Fibroblast of skin of scalp (primary cell): ENCODE measurements around the gene PRKCZ.
A peak's percentile ranks its signal among the peaks of the same experiment; 100 is the strongest.

Experiments used
- DNase-seq: peaks from one replicate; pipeline ENCODE4 v3.0.0-alpha.2; 2013

PRKCZ gene

DNA sequence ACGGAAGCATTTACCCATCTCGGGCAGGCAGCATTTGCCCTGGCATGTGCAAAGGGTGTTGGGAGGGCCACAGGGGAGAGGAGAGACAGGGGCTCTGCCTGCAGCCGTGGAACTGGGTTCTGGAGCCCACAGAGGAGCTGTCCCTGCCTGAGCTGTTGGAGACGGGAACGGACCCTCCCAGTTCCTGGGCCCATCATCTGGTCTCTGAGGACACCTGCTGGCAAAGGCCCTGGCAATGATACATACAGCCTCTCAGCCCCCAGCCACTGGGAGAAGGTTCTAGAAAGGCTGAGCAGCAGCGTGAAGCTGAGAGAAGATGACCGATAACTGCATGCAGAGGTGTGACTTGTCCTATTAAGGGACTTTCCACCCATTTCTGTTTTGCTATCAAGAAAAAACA is 113.0 kb downstream of the PRKCZ start:
- DNase-seq: no peak

DNA sequence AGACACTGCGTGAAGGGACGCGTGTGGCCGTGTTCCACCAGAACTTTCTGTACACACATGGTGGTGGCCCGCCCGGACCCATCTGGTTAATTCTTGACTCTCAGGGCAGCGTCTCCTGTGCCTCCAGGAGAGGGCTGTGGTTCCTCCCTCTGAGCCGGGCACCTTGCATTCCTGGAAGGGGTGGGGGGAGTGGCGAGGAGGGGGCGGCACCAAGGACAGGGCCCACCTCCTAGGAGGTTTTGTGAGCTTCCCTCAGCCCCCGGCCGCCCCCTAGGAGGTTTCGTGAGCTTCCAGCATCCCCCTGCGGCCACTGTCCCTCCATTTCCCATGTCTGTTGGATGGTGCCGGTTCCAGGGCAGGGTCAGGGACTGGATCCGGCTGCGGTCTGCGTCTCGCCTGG is 115.4 kb downstream of the PRKCZ start:
- no peak for DNase-seq

GRCh38 chr1:2166254-2166653 is 116.0 kb downstream of the PRKCZ start:
- no peak for DNase-seq

DNA sequence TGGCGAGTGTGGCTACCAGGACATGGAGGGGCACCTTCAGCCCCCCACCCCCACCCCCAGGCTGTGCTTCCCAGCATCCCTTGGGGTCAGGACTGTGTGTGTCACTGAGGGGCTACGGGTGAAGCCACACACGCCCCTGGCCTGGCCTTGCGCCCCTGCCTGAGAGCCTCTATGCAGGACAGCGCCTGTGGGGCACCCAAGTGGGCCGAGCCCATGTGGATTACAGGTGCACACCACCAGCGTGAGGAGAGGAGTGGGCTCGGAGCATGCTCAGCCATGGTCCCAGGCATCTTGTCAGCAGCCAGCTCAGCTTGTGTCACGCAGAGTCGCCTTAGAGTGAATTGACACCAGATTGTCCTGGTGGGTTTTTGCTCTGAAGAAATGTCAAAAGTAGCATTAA is 116.5 kb downstream of the PRKCZ start:
- no peak for DNase-seq

GRCh38 chr1:2168090-2168489 is 117.9 kb downstream of the PRKCZ start:
- no peak for DNase-seq

GRCh38 chr1:2168535-2168934 is 118.3 kb downstream of the PRKCZ start:
- DNase-seq: no peak

- DNase-seq: no peak
These were observed 119.1 kb downstream of the PRKCZ start for GRCh38 chr1:2169200-2169836.

DNA sequence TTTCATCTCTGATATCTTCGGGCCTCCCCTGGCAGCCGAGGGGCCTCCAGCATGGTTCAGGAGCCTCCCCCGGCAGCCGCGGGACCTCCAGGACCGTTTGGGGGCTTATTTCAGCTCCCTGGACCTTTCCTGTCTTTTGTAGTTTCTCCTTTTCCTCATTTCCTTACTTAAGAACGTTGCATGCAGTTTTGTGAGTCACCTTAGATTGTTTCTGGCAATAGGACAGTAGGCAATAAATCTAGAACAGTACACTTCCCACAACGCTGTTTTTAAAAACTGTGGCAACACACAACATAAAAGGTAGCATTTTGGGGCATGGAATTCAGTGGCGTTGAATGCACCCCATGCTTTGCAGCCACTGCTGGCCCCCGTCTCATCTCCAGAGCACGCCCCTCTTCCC is 120.0 kb downstream of the PRKCZ start:
- DNase-seq: no peak

GRCh38 chr1:2172012-2172411 is 121.8 kb downstream of the PRKCZ start:
- no peak for DNase-seq

DNA sequence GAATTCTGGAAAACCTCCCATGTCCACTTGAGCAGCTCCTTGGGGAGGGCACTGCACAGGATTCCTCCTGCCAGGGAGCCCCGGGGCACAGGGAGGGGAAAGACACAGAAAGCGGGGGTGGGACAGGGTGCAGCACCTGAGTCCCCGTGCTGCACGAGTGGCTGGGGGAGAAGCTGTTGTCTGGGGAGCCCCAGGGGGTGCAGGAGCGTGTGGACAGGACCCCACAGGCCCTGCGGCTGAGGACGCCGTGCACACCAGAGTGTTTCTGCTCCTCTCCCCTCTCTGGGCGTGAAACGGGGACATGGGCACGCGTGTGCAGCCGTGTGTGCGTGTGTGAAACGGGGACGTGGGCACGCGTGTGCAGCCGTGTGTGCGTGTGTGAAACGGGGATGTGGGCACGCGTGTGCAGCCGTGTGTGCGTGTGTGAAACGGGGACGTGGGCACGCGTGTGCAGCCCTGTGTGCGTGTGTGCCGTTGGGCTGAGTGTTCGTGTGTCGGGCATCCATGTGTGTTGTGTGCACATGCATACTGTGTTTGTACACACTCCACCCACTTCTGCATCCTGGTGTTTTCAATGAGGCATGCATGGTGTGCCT is 122.4 kb downstream of the PRKCZ start:
- no peak for DNase-seq

- DNase-seq: no peak
These were observed 123.5 kb downstream of the PRKCZ start for GRCh38 chr1:2173546-2174347.

GRCh38 chr1:2174348-2175054 is 124.3 kb downstream of the PRKCZ start:
- DNase-seq: peak; percentile 46

GRCh38 chr1:2175055-2175414 is 124.8 kb downstream of the PRKCZ start:
- DNase-seq: no peak

DNA sequence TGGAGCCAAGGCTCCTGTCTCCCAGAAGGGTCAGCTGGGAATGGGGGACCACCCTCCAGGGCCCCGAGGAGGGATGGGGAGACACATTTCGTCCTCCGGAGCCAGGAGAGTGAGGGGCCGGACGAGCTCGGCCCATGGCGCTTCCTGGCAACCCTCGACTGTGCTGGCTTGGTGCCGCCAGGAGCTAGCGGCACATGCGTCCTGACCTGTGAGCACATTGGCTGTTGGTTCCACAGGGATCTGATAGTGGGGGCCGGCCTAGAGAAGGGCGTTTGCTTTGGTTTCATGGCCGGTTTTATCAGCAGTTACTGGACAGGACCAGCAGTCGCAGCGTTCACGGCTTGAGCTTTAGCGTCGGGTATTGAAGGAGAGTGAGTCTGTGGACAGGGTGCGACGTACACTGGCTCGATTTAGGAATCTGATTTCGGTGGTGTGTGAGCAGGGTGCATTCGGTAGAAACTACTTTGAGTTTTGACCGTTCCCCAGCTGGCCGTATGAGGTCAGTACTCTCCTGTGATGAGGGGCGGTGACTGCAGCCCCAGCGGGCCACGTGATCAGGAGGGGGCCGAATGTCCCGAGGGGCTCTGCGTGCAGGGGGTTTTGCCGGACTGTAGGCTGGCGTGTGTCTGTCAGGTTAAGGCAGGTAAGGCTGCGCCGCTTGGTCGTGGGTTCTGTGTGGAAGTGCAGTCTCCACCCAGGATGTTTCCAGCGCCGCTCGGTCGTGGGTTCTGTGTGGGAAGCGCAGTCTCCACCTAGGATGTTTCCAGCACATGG is 125.7 kb downstream of the PRKCZ start:
- no peak for DNase-seq

- no peak for DNase-seq
These were observed 126.4 kb downstream of the PRKCZ start for GRCh38 chr1:2176615-2177014.

DNA sequence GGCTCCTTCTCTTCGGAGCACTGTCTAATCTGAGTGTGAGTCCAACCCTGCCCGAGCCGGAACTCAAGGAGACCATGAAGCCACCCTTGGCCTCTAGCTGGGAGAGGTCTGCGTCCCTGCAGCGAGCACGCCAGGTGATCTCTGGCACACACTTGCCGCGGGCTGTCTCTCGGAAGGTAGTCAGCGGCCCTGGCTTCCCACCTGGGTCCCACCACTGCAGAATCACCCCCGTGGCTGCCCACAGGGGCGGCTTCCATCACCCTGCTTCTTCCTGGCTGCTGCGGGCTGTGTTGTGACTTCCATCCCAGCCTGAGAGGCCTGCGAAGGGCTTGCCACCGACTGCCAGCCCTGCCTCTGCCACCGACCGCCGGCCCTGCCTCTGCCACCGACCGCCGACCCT is 127.3 kb downstream of the PRKCZ start:
- DNase-seq: no peak

- DNase-seq: no peak
These were observed 127.8 kb downstream of the PRKCZ start for GRCh38 chr1:2177946-2178538.

GRCh38 chr1:2178875-2179274 is 128.7 kb downstream of the PRKCZ start:
- DNase-seq: no peak

DNA sequence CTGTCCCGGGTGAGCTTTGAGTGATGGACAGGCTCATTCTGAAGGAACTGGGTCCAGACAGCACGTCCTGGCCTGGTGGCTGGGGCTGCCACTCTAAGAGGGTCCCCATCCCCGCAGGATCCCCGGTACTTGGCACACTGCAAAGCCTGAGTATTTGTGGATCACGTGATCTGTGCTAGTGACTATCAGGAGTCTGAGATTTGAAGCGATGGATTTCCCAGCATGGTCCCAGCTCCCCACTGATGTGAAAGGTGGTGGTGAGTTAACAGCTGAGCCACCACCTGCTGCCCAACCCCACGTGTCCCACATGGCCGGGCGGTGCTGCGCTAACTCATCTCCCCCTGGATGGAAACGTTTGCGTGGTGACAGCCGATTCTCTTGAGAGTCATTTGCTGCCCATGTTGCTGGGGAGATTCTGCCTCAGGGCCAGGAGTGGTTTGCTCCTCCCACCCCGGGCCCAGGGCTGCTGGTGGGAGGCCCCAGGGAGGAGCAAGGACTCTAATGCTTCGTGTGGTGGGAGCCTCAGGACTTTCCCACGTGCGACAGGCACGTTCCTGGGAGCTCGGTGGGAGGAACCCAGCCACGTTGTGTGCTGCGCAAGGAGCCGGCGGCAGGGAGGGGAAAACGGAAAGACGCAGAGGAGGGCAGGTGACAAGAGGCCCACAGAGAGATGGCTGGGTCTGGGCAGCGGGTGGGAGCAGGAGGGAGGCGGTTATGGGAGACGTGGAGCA is 129.2 kb downstream of the PRKCZ start:
- DNase-seq: no peak

DNA sequence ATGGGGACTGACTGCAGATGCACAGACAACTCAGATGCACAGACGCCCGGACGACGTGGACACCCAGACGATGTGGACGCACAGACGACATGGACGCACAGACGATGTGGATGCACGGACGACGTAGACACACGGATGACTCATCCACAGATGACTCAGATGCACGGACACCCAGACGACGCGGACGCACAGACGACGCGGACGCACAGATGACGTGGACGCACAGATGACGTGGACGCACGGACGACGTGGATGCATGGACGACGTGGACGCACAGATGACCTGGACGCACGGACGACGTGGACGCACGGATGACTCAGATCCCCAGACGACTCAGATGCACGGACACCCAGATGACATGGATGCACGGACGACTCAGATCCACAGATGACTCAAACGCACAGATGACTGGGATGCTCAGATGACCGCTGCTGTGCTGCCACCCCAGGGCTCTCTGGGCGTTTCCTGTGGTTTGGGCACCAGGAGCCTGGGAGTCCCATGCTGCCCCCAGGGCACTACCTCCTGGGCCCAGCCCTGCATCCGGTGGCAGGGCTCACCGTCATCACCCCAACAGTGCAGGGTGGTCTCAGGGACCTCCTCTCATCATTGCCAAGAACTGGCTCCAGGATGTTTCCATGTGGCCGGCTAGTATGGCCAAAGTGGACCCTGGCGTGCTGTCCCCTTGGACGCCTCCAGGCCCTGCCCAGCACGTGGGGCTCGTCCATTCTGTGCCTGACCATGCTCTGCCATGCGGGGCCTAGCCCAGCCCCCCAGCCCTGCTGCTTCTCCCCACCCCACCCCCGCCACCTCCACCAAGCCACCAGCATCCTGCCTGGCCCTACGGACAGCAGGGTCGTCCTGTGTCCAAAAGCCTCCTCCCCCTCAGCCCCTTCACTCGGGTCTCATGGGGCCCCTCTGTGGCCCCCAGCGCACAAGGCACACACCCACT is 130.4 kb downstream of the PRKCZ start:
- DNase-seq: no peak
